Gastroesophageal sphincter (tissue), 3 donors: ENCODE measurements around the gene PTN.

Experiments
- CTCF ChIP-seq, 4 experiments: fragments of 200-600 bp in 2 of 4; fragments of 450-650 bp in 2 of 4; sonication (generic) in 1 of 4; IDR thresholded peaks; one replicate each; pipeline ENCODE4 v1.5.1; 2017 to 2019; ENCODE audit warnings: antibody characterized with exemption in 4 of 4, mild to moderate bottlenecking in 2 of 4, moderate library complexity in 2 of 4
- EP300 ChIP-seq: sonication (generic); formaldehyde crosslinking; IDR thresholded peaks from one replicate; pipeline ENCODE4 v1.6.1; 2017; ENCODE audit warnings: antibody characterized with exemption, mild to moderate bottlenecking
- POLR2A ChIP-seq, 2 donors: fragments of 450-650 bp; IDR thresholded peaks; one replicate each; pipeline ENCODE4 v1.6.1; 2017; ENCODE audit warnings: antibody characterized with exemption in 2 of 2, mild to moderate bottlenecking in 2 of 2, moderate library complexity in 1 of 2

DNA sequence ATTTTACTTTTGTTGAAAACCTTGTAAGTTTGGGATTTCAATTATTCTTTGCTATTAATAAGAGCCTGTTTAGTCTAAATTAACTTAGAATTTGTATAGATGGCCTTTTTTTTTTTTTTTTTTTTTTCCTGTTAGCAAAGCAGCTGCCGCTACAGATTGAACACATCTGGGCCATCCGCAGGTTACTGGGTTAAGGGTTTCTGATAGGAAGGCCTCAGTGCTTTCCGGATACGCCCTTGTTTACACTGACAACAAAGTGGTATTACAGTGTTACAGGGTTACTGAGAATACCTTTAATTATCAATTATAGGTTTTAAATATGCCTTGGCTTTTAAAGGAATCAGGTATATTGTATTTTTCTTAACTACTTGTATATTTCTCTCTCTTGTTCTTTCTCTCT lies 76.8 kb downstream of the PTN start:
- TF ChIP-seq CTCF (IDR thresholded peaks at IDR 0.05): no peak
- no peak for TF ChIP-seq EP300
- no peak for TF ChIP-seq POLR2A (IDR thresholded peaks at IDR 0.05)
